Measurements from ENCODE around the gene ATOH1. TPM values are rescaled to one million over a fixed set of nuclear protein-coding genes. Genes with fewer than 3 reads are reported as not detected.

ATOH1 gene
- polyA plus RNA-seq, 3 donors: not detected

GRCh38 chr4:93791570-93792195 is 36.9 kb upstream of the ATOH1 start:
- Histone ChIP-seq H3K27ac (ENCODE audit: low read depth in 1 of 2, low read length in 2 of 2) (no peak overlapping the region), H3K9ac (ENCODE audit: insufficient read depth, low read length, poor library complexity, severe bottlenecking) (no peak overlapping the region), H3K4me1 (ENCODE audit: control insufficient read depth in 1 of 2, insufficient read depth in 2 of 2, low read length in 2 of 2) (no peaks in the 10 kb centered on the region), H3K4me3 (replicated peaks in 1 of 3; ENCODE audit: low read depth in 2 of 3, low read length in 3 of 3) (no peak overlapping the region), H3K4me2 (replicated peaks; ENCODE audit: extremely low read depth, low read length, poor library complexity, severe bottlenecking) (no peak overlapping the region), H3K27me3 (ENCODE audit: control insufficient read depth in 2 of 2, insufficient read depth in 2 of 2, low read length in 2 of 2) (peaks cover 0 to 7% of the 10 kb centered on the region in 2 donors), H4K20me1 (ENCODE audit: insufficient read depth, low read length) (no peaks in the 10 kb centered on the region), H2AFZ (ENCODE audit: insufficient read depth, low read depth, low read length, poor library complexity, severe bottlenecking) (no peak overlapping the region), H3K36me3 (replicated peaks in 1 of 2; ENCODE audit: control insufficient read depth in 1 of 2, insufficient read depth in 2 of 2, low read length in 2 of 2) (no peaks in the 10 kb centered on the region), H3K9me3 (replicated peaks in 1 of 2; ENCODE audit: control insufficient read depth in 1 of 2, insufficient read depth in 1 of 2, low read length in 2 of 2) (no peaks in the 10 kb centered on the region), H3K79me2 (ENCODE audit: insufficient read depth, low read length) (no peaks in the 10 kb centered on the region)
- TF ChIP-seq CTCF (IDR thresholded peaks at IDR 0.05): peak; percentile 75
- Mint-ChIP-seq H3K36me3 (no peaks in the 10 kb centered on the region), H3K4me1 (no peaks in the 10 kb centered on the region), H3K27me3 (ENCODE audit: low read depth in 3 of 3) (peaks cover 0 to 6% (median 4%) of the 10 kb centered on the region in 3 donors), H3K27ac (no peak overlapping the region), H3K4me3 (no peak overlapping the region), H3K9me3 (no peaks in the 10 kb centered on the region)
- no CpG with 5 or more reads among the region's 3 CpGs for WGBS (ENCODE audit: insufficient coverage)
- intact Hi-C loops (cut with micrococcal nuclease): no loop called here
- peak; percentile 2 to 40 (median 11) for DNase-seq

- H3K4me3 Mint-ChIP-seq: no peak overlapping the region
- H3K79me2 ChIP-seq (ENCODE audit: insufficient read depth, low read length): no peaks in the 10 kb centered on the region
- H3K9me3 ChIP-seq (replicated peaks in 1 of 2; ENCODE audit: control insufficient read depth in 1 of 2, insufficient read depth in 1 of 2, low read length in 2 of 2): no peaks in the 10 kb centered on the region
- H3K4me1 ChIP-seq (ENCODE audit: control insufficient read depth in 1 of 2, insufficient read depth in 2 of 2, low read length in 2 of 2): no peaks in the 10 kb centered on the region
- H3K27me3 ChIP-seq (ENCODE audit: control insufficient read depth in 2 of 2, insufficient read depth in 2 of 2, low read length in 2 of 2): peaks cover 0 to 5% of the 10 kb centered on the region in 2 donors
- no peaks in the 10 kb centered on the region for H4K20me1 ChIP-seq (ENCODE audit: insufficient read depth, low read length)
- DNase-seq: no peak
- WGBS (ENCODE audit: insufficient coverage): no CpG with 5 or more reads among the region's 4 CpGs
- peaks cover 0 to 5% (median 4%) of the 10 kb centered on the region in 3 donors for H3K27me3 Mint-ChIP-seq (ENCODE audit: low read depth in 3 of 3)
- peaks cover 0 to 6% (median 0%) of the 10 kb centered on the region in 7 donors for H3K9me3 Mint-ChIP-seq
- H3K4me1 Mint-ChIP-seq: no peaks in the 10 kb centered on the region
- H2AFZ ChIP-seq (ENCODE audit: insufficient read depth, low read depth, low read length, poor library complexity, severe bottlenecking): no peak overlapping the region
- no peak overlapping the region for H3K9ac ChIP-seq (ENCODE audit: insufficient read depth, low read length, poor library complexity, severe bottlenecking)
- no peak overlapping the region for H3K4me2 ChIP-seq (replicated peaks; ENCODE audit: extremely low read depth, low read length, poor library complexity, severe bottlenecking)
- no peaks in the 10 kb centered on the region for H3K36me3 Mint-ChIP-seq
- intact Hi-C loops (cut with micrococcal nuclease): no loop called here
- no peak overlapping the region for H3K27ac Mint-ChIP-seq
- no peaks in the 10 kb centered on the region for H3K36me3 ChIP-seq (replicated peaks in 1 of 2; ENCODE audit: control insufficient read depth in 1 of 2, insufficient read depth in 2 of 2, low read length in 2 of 2)
- H3K4me3 ChIP-seq (replicated peaks in 1 of 3; ENCODE audit: low read depth in 2 of 3, low read length in 3 of 3): no peak overlapping the region
- no peak for TF ChIP-seq CTCF (IDR thresholded peaks at IDR 0.05)
- no peak overlapping the region for H3K27ac ChIP-seq (ENCODE audit: low read depth in 1 of 2, low read length in 2 of 2)
Measured at GRCh38 chr4:93802045-93802444, 26.5 kb upstream of the ATOH1 start.

All from CD14-positive monocyte (primary cell).